ENCODE results near the gene TREML4. TPM values are rescaled to one million over a fixed set of nuclear protein-coding genes. Genes with fewer than 3 reads are reported as not detected.

Gene TREML4
- total RNA-seq, 4 donors from 2014 or later: not detected

DNA sequence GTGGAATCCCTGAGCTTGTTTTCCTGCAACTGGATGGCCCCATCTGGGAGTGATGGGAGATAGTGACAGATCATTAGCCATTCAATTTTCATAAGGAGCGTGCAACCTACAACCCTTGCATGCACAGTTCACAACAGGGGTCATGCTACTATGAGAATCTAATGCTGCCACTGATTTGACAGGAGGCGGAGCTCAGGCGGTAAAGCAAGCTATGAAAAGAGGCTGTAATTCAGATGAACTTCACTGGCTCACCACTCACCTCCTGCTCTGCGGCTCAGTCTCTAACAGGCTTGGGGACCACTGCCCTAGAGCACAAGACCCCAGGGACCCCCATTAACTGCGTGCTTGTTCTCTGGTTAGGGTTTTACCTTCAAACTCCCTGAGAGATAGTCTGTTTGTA, 12.4 kb upstream of the TREML4 start:
- in situ Hi-C loops (cut with MboI; ENCODE audit: low sequenced_read_pairs in 4 of 4): no loop called here
- no peak for ATAC-seq
- peaks cover 0 to 3% (median 0%) of the 10 kb centered on the region in 3 donors for H3K9me3 ChIP-seq

DNA sequence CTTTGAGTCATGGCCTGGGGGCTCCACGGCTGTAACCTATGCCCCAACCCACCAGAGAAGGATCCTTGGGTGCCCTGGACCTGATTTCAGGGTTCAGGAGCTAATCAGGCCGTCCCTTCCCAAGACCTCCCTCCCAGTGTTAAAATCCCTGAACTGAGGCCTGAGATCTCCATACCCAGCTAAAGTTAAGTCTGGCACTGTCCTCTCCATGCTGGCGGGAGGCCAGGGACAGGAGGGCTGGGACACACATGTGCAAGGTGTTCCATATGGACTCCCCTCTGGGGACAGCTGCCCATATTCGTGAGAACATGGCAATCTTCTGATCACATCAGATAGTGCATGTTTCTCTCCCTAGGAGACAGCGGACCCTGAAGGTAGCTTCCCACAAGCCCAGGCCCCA, 11.5 kb upstream of the TREML4 start:
- ATAC-seq: no peak
- TF ChIP-seq POLR2A (IDR thresholded peaks at IDR 0.05): no peak
- no peak for TF ChIP-seq CTCF (IDR thresholded peaks at IDR 0.05 in 4 of 5, conservative IDR thresholded peaks at IDR 0.05 in 1 of 5)
- no peak overlapping the region for H3K27ac ChIP-seq
- intact Hi-C loops (cut with DNase I; ENCODE audit: low total_unique reads) (no loop called here), in situ Hi-C loops (cut with MboI; ENCODE audit: low sequenced_read_pairs in 4 of 4) (no loop called here)
- no peaks in the 10 kb centered on the region for H3K4me1 ChIP-seq
- H3K4me3 ChIP-seq: no peak overlapping the region
- no peaks in the 10 kb centered on the region for H3K36me3 ChIP-seq
- peaks cover 0 to 5% (median 0%) of the 10 kb centered on the region in 3 donors for H3K27me3 ChIP-seq
- no peak for DNase-seq
- H3K9me3 ChIP-seq: peaks cover 0 to 3% (median 0%) of the 10 kb centered on the region in 3 donors

More for the DNA sequence above, 12.4 kb upstream of the TREML4 start:
- H3K27me3 ChIP-seq: peaks cover 0 to 5% (median 0%) of the 10 kb centered on the region in 3 donors
- H3K4me1 ChIP-seq: no peaks in the 10 kb centered on the region
- TF ChIP-seq CTCF (IDR thresholded peaks at IDR 0.05 in 4 of 5, conservative IDR thresholded peaks at IDR 0.05 in 1 of 5) (no peak), POLR2A (IDR thresholded peaks at IDR 0.05) (no peak)
- DNase-seq: no peak
- H3K36me3 ChIP-seq: no peaks in the 10 kb centered on the region
- H3K4me3 ChIP-seq: no peak overlapping the region
- no peak overlapping the region for H3K27ac ChIP-seq
- intact Hi-C loops (cut with DNase I; ENCODE audit: low total_unique reads): no loop called here

GRCh38 chr6:41222045-41222444, 6.1 kb upstream of the TREML4 start:
- no peak for ATAC-seq
- Histone ChIP-seq H3K4me1 (no peaks in the 10 kb centered on the region), H3K27ac (no peak overlapping the region), H3K36me3 (no peaks in the 10 kb centered on the region), H3K27me3 (peaks cover 0 to 4% (median 0%) of the 10 kb centered on the region in 3 donors), H3K9me3 (peaks cover 0 to 3% (median 0%) of the 10 kb centered on the region in 3 donors), H3K4me3 (no peak overlapping the region)
- TF ChIP-seq POLR2A (IDR thresholded peaks at IDR 0.05) (no peak), CTCF (IDR thresholded peaks at IDR 0.05 in 4 of 5, conservative IDR thresholded peaks at IDR 0.05 in 1 of 5) (no peak)
- in situ Hi-C loops (cut with MboI; ENCODE audit: low sequenced_read_pairs in 4 of 4): no loop called here
- intact Hi-C loops (cut with DNase I; ENCODE audit: low total_unique reads): no loop called here
- DNase-seq: no peak

DNA sequence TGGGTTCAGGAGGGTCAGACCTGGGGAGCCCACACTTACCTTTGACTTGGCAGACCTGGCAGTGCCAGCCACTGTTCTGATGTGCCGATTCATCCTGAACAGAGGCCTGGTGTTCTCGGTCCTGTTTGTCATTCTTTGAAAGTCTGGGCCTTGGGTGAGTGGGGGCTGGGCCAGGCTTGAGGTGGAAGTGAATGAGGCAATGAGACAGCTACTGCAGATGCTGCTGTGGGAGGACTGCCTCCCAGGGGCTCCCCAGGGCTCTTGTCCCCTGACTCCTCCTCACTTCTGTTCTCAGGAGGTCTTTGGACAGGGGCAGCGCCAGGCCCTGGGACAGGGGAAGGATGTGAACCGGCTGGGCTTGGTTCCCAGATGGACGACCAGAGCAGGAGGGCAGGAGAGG, 5.6 kb upstream of the TREML4 start:
- ATAC-seq (no peak), DNase-seq (no peak)
- intact Hi-C loops (cut with DNase I; ENCODE audit: low total_unique reads) (no loop called here), in situ Hi-C loops (cut with MboI; ENCODE audit: low sequenced_read_pairs in 4 of 4) (no loop called here)
- H3K36me3 ChIP-seq: no peaks in the 10 kb centered on the region
- TF ChIP-seq POLR2A (IDR thresholded peaks at IDR 0.05) (no peak), CTCF (IDR thresholded peaks at IDR 0.05 in 4 of 5, conservative IDR thresholded peaks at IDR 0.05 in 1 of 5) (no peak)
- H3K27me3 ChIP-seq: peaks cover 0 to 4% (median 0%) of the 10 kb centered on the region in 3 donors
- H3K4me1 ChIP-seq: no peaks in the 10 kb centered on the region
- H3K4me3 ChIP-seq: no peak overlapping the region
- H3K27ac ChIP-seq: no peak overlapping the region
- peaks cover 0 to 3% (median 0%) of the 10 kb centered on the region in 3 donors for H3K9me3 ChIP-seq

GRCh38 chr6:41224800-41225199, 3.3 kb upstream of the TREML4 start:
- in situ Hi-C loops (cut with MboI; ENCODE audit: low sequenced_read_pairs in 4 of 4): no loop called here
- Histone ChIP-seq H3K27ac (no peak overlapping the region), H3K9me3 (peaks cover 0 to 3% (median 0%) of the 10 kb centered on the region in 3 donors), H3K27me3 (peaks cover 0 to 4% (median 0%) of the 10 kb centered on the region in 3 donors), H3K4me1 (no peaks in the 10 kb centered on the region), H3K36me3 (no peaks in the 10 kb centered on the region), H3K4me3 (no peak overlapping the region)
- TF ChIP-seq POLR2A (IDR thresholded peaks at IDR 0.05) (no peak), CTCF (IDR thresholded peaks at IDR 0.05 in 4 of 5, conservative IDR thresholded peaks at IDR 0.05 in 1 of 5) (no peak)
- ATAC-seq (no peak), DNase-seq (no peak)
- intact Hi-C loops (cut with DNase I; ENCODE audit: low total_unique reads): no loop called here
